Measurements from ENCODE around the gene MGRN1. TPM values are rescaled to one million over a fixed set of nuclear protein-coding genes. Genes with fewer than 3 reads are reported as not detected.

MGRN1 gene
- total RNA-seq, 1 experiment from 2014 or later, result 22.7 TPM

- Histone ChIP-seq H3K36me3 (ENCODE audit: low read depth, low read length) (no peaks in the 10 kb centered on the region), H3K9ac (ENCODE audit: low read length) (peak overlapping the region; percentile 84), H3K27me3 (ENCODE audit: low read length) (no peaks in the 10 kb centered on the region), H3K9me2 (replicated peaks; ENCODE audit: low read length) (no peaks in the 10 kb centered on the region), H3K79me2 (ENCODE audit: low read length) (peaks cover 42% of the 10 kb centered on the region), H3F3A (ENCODE audit: low read length, unreplicated experiment) (no peaks in the 10 kb centered on the region), H3K4me2 (ENCODE audit: low read length) (peak overlapping the region; percentile 97), H3K27ac (ENCODE audit: low read length) (peak overlapping the region; percentile 45; the same call in 1 of the 2 replicates), H3K4me1 (ENCODE audit: insufficient read depth, low read length) (peaks cover 14% of the 10 kb centered on the region), H2AFZ (ENCODE audit: low read length) (peak overlapping the region; percentile 89), H3K9me3 (ENCODE audit: low read length) (no peaks in the 10 kb centered on the region), H3K4me3 (ENCODE audit: low read length) (peak overlapping the region; percentile 34; the same call in 1 of the 2 replicates), H4K20me1 (ENCODE audit: low read length) (peaks cover 13% of the 10 kb centered on the region)
- intact Hi-C loops (cut with micrococcal nuclease), result no loop called here
- DNase-seq (no peak), ATAC-seq (no peak)
- BruUV-seq (replicated peaks), result no TSS peak
- TF ChIP-seq CTCF (conservative IDR thresholded peaks at IDR 0.05; ENCODE audit: low read depth, low read length) (no peak), EZH2 (IDR thresholded peaks at IDR 0.05; ENCODE audit: low read length, unreplicated experiment) (no peak), EZH2phosphoT487 (IDR thresholded peaks at IDR 0.05; ENCODE audit: borderline replicate concordance, low read length) (no peak)
- POLR2A ChIA-PET (ENCODE audit: unreplicated experiment), result interaction anchor here (0.6 kb wide), 2 partner anchors 187 to 437 kb away, joined by 4 read pairs; no protein-coding TSS in a partner anchor
- CTCF ChIA-PET, result interaction anchor here (1.3 kb wide), 1 partner anchor 9 kb away, joined by 3 read pairs; the partner anchor contains the start of gene MGRN1
Measured at GRCh38 chr16:4615384-4616046, 9.1 kb upstream of the MGRN1 start.

GRCh38 chr16:4616047-4616811, 8.4 kb upstream of the MGRN1 start:
- peak overlapping the region; percentile 86 for H3K9ac ChIP-seq (ENCODE audit: low read length)
- peak overlapping the region; percentile 75 for H3K4me3 ChIP-seq (ENCODE audit: low read length)
- no peaks in the 10 kb centered on the region for H3K9me3 ChIP-seq (ENCODE audit: low read length)
- no peak for TF ChIP-seq EZH2phosphoT487 (IDR thresholded peaks at IDR 0.05; ENCODE audit: borderline replicate concordance, low read length)
- TF ChIP-seq EZH2 (IDR thresholded peaks at IDR 0.05; ENCODE audit: low read length, unreplicated experiment), result no peak
- peak; percentile 40; the same call in 1 of the 2 replicates for TF ChIP-seq CTCF (conservative IDR thresholded peaks at IDR 0.05; ENCODE audit: low read depth, low read length)
- peak overlapping the region; percentile 94 for H2AFZ ChIP-seq (ENCODE audit: low read length)
- DNase-seq (peak; percentile 98), ATAC-seq (peak; percentile 76)
- ChIA-PET CTCF (interaction anchor here (1.3 kb wide), 1 partner anchor 8 kb away, joined by 3 read pairs; the partner anchor contains the start of gene MGRN1), POLR2A (ENCODE audit: unreplicated experiment) (interaction anchor here (0.6 kb wide), 3 partner anchors 35 to 436 kb away, joined by 4 read pairs; no protein-coding TSS in a partner anchor)
- intact Hi-C loops (cut with micrococcal nuclease), result no loop called here
- peak overlapping the region; percentile 84 for H3K27ac ChIP-seq (ENCODE audit: low read length)
- no peaks in the 10 kb centered on the region for H3F3A ChIP-seq (ENCODE audit: low read length, unreplicated experiment)
- H4K20me1 ChIP-seq (ENCODE audit: low read length), result peaks cover 13% of the 10 kb centered on the region
- no TSS peak for BruUV-seq (replicated peaks)
- no peaks in the 10 kb centered on the region for H3K27me3 ChIP-seq (ENCODE audit: low read length)
- H3K79me2 ChIP-seq (ENCODE audit: low read length), result peaks cover 35% of the 10 kb centered on the region
- H3K4me2 ChIP-seq (ENCODE audit: low read length), result peak overlapping the region; percentile 96
- no peaks in the 10 kb centered on the region for H3K9me2 ChIP-seq (replicated peaks; ENCODE audit: low read length)
- peaks cover 14% of the 10 kb centered on the region for H3K4me1 ChIP-seq (ENCODE audit: insufficient read depth, low read length)
- H3K36me3 ChIP-seq (ENCODE audit: low read depth, low read length), result no peaks in the 10 kb centered on the region
